Vagina (tissue), 2 donors: Measurements from ENCODE around the gene KRTAP12-4.

Experiments used
- POLR2A ChIP-seq, 2 donors: fragments of 450-650 bp; IDR thresholded peaks; one replicate each; pipeline ENCODE4 v1.6.1; 2017; ENCODE audit warnings: antibody characterized with exemption in 2 of 2, mild to moderate bottlenecking in 2 of 2, moderate library complexity in 2 of 2
- POLR2AphosphoS5 ChIP-seq, 2 donors: sonication (generic); formaldehyde crosslinking; IDR thresholded peaks; one replicate each; pipeline ENCODE4 v1.9.0; 2017; ENCODE audit warnings: antibody characterized with exemption in 2 of 2, mild to moderate bottlenecking in 2 of 2, low read depth in 1 of 2; ENCODE audit not compliant: insufficient read depth in 1 of 2
- TF ChIP-seq, protein P1 (sequence below), 3 experiments: fragments of 450-650 bp in 2 of 3; fragments of 200-600 bp in 1 of 3; sonication (generic) in 1 of 3; IDR thresholded peaks; one replicate each; pipeline ENCODE4 v1.5.1; 2017 to 2019; ENCODE audit warnings: antibody characterized with exemption in 3 of 3, mild to moderate bottlenecking in 2 of 3, moderate library complexity in 2 of 3

DNA sequence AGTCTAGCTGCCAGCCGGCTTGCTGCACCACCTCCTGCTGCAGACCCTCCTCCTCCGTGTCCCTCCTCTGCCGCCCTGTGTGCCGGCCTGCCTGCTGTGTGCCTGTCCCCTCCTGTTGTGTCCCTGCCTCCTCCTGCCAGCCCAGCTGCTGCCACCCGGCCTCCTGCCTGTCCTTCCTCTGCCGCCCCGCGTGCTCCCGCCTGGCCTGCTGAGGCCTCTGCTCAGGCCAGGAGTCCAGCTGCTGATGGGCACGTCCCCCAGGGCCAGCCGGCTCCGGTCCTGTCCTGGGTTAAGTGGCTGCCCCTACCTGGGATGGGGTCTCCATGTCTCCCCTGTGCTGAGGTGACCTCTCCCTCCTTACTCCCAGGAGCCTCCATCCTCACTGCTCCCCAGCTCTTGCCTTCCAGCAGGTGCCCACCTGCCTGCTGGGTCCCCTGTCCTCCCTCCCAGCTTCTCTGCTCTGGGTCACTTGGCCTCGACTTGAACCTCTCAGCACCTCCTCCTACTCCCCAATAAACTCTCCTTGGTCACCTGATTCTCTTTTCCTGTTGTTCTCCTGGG is 41.7 kb downstream of the KRTAP12-4 start:
- TF ChIP-seq, protein P1, sequence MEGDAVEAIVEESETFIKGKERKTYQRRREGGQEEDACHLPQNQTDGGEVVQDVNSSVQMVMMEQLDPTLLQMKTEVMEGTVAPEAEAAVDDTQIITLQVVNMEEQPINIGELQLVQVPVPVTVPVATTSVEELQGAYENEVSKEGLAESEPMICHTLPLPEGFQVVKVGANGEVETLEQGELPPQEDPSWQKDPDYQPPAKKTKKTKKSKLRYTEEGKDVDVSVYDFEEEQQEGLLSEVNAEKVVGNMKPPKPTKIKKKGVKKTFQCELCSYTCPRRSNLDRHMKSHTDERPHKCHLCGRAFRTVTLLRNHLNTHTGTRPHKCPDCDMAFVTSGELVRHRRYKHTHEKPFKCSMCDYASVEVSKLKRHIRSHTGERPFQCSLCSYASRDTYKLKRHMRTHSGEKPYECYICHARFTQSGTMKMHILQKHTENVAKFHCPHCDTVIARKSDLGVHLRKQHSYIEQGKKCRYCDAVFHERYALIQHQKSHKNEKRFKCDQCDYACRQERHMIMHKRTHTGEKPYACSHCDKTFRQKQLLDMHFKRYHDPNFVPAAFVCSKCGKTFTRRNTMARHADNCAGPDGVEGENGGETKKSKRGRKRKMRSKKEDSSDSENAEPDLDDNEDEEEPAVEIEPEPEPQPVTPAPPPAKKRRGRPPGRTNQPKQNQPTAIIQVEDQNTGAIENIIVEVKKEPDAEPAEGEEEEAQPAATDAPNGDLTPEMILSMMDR (IDR thresholded peaks at IDR 0.05): no peak
- TF ChIP-seq POLR2A (IDR thresholded peaks at IDR 0.05) (no peak), POLR2AphosphoS5 (IDR thresholded peaks at IDR 0.05; ENCODE audit: insufficient read depth in 1 of 2, low read depth in 1 of 2) (no peak)
